ENCODE data around the gene KCNH4.
"Not testable (repeated sequence)": the region's sequence is repeated elsewhere in the genome, so short reads cannot be mapped to it uniquely, and the experiment has no call there.

KCNH4 gene

GRCh38 chr17:42180922-42181850, at the start of gene KCNH4:
Gene KCNH4 (minus strand): TSS chr17:42181142. CDS start chr17:42180945, 197 bp downstream.
- DNase-seq (ENCODE audit: low read depth, low spot score), result no peak

DNA sequence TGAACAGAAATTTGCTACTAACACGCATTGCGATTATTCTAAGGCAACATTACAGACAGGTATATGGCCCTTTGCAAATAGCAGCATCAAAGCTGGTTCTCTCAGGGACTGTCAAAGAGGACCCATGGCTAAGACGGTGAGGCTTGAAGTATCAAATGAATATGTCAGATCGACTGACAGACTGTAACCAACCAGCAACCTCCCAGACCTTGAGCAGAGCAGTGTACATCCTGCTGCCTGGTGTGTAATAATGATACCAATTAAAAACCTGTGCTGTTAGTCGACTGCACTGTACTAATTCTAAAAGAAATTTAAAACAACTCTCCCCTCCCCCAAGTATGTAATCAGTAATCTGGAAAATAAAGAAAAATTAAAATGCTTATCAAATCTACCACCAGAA, 49.3 kb upstream of the KCNH4 start:
- DNase-seq (ENCODE audit: low read depth, low spot score), result no peak

GRCh38 chr17:42227849-42228700, 47.1 kb upstream of the KCNH4 start:
- DNase-seq (ENCODE audit: low read depth, low spot score), result no peak

DNA sequence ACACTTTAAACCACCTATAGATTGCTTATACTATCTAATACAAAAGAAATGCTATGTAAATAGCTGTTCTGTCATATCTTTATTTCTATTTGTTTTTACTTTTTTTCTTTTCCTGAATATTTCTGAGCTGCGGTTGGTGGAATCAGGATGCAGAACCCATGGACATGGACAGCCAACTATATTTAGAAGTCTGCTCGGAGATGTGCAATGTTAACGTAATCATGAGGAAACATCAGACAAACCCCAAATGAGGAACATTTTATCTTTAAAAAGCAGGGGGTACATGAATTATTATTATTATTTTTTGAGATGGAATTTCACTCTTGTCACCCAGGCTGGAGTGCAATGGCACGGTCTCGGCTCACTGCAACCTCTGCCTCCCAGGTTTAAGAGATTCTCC, 44.7 kb upstream of the KCNH4 start:
- no peak for DNase-seq (ENCODE audit: low read depth, low spot score)

DNA sequence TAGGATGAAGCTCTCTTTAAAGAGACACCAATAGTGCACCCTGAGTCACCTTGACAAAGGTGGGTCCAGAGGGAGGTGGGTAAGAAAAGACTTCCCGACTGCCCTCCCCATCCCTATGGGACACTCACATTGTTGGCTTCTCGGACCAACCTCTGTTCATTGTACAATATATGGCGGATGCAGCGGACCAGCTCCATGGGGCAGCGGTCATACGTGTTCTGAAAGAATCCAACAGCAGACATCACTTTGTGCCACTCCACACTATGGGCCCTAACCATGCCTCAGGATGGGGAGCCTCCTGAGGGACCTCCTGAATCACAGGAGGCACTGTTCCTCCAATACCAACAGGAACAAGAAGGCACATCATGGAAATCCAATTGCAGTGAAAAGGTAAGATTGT, 43.7 kb upstream of the KCNH4 start:
- DNase-seq (ENCODE audit: low read depth, low spot score), result no peak

DNA sequence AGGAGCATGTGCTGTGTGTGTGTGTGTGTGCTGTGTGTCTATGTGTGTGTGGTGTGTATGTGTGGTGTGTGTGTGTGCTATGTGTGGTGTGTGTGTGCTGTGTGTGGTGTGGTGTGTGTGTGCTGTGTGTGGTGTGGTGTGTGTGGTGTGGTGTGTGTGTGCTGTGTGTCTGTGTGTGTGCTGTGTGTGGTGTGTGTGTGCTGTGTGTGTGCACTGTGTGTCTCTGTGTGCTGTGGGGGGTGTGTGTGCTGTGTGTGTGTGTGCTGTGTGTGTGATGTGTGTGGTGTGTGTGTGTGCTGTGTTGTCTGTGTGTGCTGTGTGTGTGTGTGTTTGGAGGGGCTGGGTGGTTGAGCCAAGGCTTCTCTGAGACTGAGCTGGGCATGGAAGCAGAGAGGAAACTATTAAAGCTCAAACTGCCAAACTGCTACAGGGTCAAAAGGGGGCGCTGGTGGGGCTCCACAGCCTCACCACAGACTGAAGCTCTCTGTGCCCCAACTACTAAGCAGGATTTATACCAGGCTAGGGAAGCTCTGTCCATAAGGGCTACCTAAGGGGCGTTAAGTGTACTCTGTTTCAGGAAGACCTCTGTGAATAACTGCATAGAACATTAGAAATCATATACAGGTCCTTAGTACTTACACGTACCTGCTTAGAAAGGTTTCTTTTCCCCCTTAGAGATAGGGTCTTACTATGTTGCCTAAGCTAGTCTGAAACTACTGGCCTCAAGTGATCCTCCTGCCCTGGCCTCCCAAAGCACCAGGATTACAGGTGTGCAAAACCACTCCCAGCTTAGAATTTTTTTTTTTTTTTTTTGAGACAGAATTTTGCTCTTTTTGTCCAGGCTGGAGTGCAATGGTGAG, 41.2 kb upstream of the KCNH4 start:
- DNase-seq (ENCODE audit: low read depth, low spot score), result peak; percentile 17

GRCh38 chr17:42219280-42219679, 38.3 kb upstream of the KCNH4 start:
- DNase-seq (ENCODE audit: low read depth, low spot score), result not testable (repeated sequence)

- DNase-seq (ENCODE audit: low read depth, low spot score), result no peak
These were observed 33.2 kb upstream of the KCNH4 start for GRCh38 chr17:42214156-42214555.

DNA sequence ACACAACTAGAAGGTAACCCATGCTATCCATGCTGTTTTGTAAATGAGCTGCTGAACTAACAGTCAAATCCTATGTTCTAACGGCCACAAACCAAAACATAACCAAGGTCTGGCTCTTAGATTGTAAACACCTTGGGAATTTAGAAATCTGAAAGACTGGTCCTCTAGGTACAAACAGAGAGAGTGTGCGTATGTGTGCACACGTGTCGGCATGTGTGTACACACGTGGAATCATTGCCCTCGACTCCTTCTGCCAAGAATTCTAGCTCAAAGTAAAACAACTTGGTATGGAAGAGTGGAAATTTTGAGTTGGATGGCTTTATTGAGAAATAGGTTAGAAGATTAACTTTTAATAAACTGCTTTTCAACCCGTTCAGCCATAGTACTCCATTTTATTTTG, 31.4 kb upstream of the KCNH4 start:
- DNase-seq (ENCODE audit: low read depth, low spot score), result no peak

- DNase-seq (ENCODE audit: low read depth, low spot score), result not testable (repeated sequence)
These were observed 31.0 kb upstream of the KCNH4 start for GRCh38 chr17:42211921-42212341.

GRCh38 chr17:42210046-42210445, 29.1 kb upstream of the KCNH4 start:
- no peak for DNase-seq (ENCODE audit: low read depth, low spot score)

- not testable (repeated sequence) for DNase-seq (ENCODE audit: low read depth, low spot score)
These were observed 25.2 kb upstream of the KCNH4 start for GRCh38 chr17:42206153-42206612.

- no peak for DNase-seq (ENCODE audit: low read depth, low spot score)
These were observed 22.4 kb upstream of the KCNH4 start for GRCh38 chr17:42203354-42203753.

DNA sequence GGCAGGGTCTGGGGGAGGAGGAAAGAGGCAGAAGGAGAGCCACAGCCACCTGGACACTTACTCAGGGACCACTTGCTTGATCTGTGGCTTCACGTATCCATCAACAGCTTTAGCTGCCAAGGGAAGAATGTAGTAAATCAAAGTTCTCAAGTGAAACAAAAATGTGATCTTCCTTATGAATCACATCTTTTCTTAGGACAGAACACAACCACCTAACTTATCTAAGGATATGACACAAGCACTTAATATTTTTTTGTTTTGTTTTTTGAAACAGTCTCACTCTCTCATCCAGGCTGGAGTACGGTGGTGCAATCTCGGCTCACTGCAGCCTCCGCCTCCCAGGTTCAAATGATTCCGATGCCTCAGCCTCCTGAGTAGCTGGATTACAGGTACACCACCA, 21.8 kb upstream of the KCNH4 start:
- DNase-seq (ENCODE audit: low read depth, low spot score), result no peak

- DNase-seq (ENCODE audit: low read depth, low spot score), result no peak
These were observed 21.2 kb upstream of the KCNH4 start for GRCh38 chr17:42202159-42202558.

DNA sequence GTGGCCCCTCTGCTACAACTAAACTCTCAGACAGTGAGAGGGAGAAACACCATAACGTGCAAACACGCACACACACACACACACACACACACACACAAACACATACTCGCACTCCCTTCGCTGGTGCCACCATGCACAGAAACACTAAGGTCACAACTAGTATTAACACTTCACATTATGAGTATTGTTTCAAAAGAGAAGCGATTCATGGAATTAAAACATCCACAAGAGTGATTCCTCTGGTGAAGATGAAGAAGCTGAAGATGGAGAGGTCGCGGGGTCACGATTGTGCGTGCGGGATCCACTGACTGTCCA, 20.5 kb upstream of the KCNH4 start:
- DNase-seq (ENCODE audit: low read depth, low spot score), result no peak

- DNase-seq (ENCODE audit: low read depth, low spot score), result no peak
These were observed 19.9 kb upstream of the KCNH4 start for GRCh38 chr17:42200706-42201457.

DNA sequence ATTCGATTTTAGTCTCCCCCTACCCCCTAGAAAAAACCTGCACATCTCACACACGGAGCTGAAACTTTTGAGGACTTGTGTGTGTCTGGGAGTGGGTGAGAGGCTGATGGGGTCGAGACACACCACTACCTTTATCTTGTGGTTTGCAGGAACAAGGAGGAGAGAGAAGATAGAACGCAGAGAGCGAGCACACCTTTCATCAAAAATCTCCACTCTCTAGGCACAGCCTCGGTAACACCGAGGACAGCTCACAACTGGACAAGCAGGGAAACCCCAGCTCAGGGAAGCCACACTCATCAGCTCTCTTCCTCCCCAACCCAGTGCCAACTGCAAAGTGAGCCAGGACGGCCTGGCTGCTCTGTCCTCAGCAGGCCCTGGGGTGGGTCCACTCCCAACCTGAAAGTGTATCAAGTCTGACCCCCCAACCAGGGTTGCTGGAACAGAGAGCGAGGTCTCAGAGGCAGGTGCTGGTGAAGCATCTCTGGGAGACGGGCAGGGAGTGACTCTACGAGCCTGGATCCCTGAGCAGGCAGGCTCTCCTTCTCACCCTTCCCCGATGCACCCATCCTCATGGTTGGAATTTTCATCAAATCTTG, 18.6 kb upstream of the KCNH4 start:
- DNase-seq (ENCODE audit: low read depth, low spot score), result no peak

DNA sequence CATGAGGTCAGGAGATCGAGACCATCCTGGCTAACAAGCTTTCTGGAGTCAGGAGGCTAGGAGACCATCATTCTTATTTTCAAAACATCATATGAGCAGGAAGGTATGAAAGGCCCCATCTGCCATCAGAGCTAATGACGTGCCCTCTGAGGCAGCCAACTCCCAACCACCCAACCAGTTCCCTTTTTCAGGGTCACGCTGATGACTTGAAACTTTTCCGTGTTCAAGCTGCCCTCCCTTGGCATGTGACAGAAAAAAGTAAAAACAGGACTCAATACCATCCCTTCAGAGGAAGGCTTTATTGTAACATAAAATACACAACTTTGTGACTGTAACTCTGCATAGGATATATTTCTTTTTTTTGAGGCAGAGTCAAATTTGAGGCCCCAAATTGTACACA, 18.0 kb upstream of the KCNH4 start:
- no peak for DNase-seq (ENCODE audit: low read depth, low spot score)

GRCh38 chr17:42197564-42198156, 16.7 kb upstream of the KCNH4 start:
- DNase-seq (ENCODE audit: low read depth, low spot score), result no peak
